Thyroid gland (tissue), 4 donors: ENCODE measurements around the gene PRKCQ.

Source experiments
- POLR2A ChIP-seq, 2 donors: fragments of 450-650 bp; IDR thresholded peaks; one replicate each; pipeline ENCODE4 v1.6.1; 2017; ENCODE audit warnings: antibody characterized with exemption in 2 of 2, mild to moderate bottlenecking in 2 of 2, moderate library complexity in 1 of 2
- TF ChIP-seq, protein P1 (sequence below), 6 experiments: fragments of 200-600 bp in 3 of 6; fragments of 450-650 bp in 3 of 6; sonication (generic) in 3 of 6; IDR thresholded peaks; one replicate each; pipeline ENCODE4 v1.5.1; 2016 to 2019; ENCODE audit warnings: antibody characterized with exemption in 6 of 6, mild to moderate bottlenecking in 2 of 6, inconsistent platforms in 1 of 6, moderate library complexity in 1 of 6

DNA sequence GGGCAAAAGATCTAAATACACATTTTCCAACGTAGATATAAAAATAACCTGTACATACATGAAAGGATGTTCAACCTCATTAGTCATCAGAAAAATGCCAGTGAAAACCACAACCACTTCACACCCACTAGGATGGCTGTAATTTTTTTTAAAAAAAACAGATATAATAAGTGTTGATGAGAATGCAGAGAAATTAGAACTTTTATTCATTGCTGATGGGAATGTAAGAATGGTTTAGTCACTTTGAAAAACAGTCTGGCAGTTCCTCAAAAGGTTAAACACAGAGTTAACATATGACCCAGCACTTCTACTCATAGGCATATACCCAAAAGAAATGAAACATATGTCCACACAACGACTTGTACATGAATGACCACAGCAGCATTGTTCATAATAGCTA lies 32.3 kb upstream of the PRKCQ start:
- TF ChIP-seq POLR2A (IDR thresholded peaks at IDR 0.05), result no peak
- TF ChIP-seq, protein P1, sequence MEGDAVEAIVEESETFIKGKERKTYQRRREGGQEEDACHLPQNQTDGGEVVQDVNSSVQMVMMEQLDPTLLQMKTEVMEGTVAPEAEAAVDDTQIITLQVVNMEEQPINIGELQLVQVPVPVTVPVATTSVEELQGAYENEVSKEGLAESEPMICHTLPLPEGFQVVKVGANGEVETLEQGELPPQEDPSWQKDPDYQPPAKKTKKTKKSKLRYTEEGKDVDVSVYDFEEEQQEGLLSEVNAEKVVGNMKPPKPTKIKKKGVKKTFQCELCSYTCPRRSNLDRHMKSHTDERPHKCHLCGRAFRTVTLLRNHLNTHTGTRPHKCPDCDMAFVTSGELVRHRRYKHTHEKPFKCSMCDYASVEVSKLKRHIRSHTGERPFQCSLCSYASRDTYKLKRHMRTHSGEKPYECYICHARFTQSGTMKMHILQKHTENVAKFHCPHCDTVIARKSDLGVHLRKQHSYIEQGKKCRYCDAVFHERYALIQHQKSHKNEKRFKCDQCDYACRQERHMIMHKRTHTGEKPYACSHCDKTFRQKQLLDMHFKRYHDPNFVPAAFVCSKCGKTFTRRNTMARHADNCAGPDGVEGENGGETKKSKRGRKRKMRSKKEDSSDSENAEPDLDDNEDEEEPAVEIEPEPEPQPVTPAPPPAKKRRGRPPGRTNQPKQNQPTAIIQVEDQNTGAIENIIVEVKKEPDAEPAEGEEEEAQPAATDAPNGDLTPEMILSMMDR (IDR thresholded peaks at IDR 0.05), result no peak
